Daoy (cell line): ENCODE measurements around the gene USH1G. TPM values are rescaled to one million over a fixed set of nuclear protein-coding genes. Genes with fewer than 3 reads are reported as not detected.

ENCODE experiments used
- DNase-seq: peaks from one replicate; pipeline ENCODE4 v3.0.0-alpha.2; 2015; ENCODE audit warnings: low read depth
- total RNA-seq: library from RNA; depleted of rRNA; stranded (reverse); fragments of >200 nt; shearing (Covaris generic); gene quantifications from 2 replicates; pipeline ENCODE4 v1.2.3, GENCODE V29; 2014

The USH1G gene
- total RNA-seq, 1 experiment from 2014 or later = not detected

- no peak for DNase-seq
These were observed 31.1 kb upstream of the USH1G start for GRCh38 chr17:74954115-74954514.

GRCh38 chr17:74953134-74953687, 30.2 kb upstream of the USH1G start:
- DNase-seq = no peak

- DNase-seq = no peak
These were observed 29.5 kb upstream of the USH1G start for GRCh38 chr17:74952431-74953133.

GRCh38 chr17:74951680-74952421, 28.8 kb upstream of the USH1G start:
- no peak for DNase-seq

- no peak for DNase-seq
These were observed 28.0 kb upstream of the USH1G start for GRCh38 chr17:74951065-74951464.

GRCh38 chr17:74950207-74950606, 27.2 kb upstream of the USH1G start:
- DNase-seq = no peak

- no peak for DNase-seq
These were observed 26.5 kb upstream of the USH1G start for GRCh38 chr17:74949455-74950115.

GRCh38 chr17:74947041-74947754, 24.1 kb upstream of the USH1G start:
- DNase-seq = no peak

- DNase-seq = no peak
These were observed 23.6 kb upstream of the USH1G start for GRCh38 chr17:74946641-74947040.

- no peak for DNase-seq
These were observed 22.5 kb upstream of the USH1G start for GRCh38 chr17:74945543-74945942.

GRCh38 chr17:74943808-74944522, 20.9 kb upstream of the USH1G start:
- DNase-seq = no peak

GRCh38 chr17:74941128-74941725, 18.2 kb upstream of the USH1G start:
- no peak for DNase-seq

GRCh38 chr17:74939534-74939933, 16.5 kb upstream of the USH1G start:
- DNase-seq = no peak

- DNase-seq = no peak
These were observed 15.3 kb upstream of the USH1G start for GRCh38 chr17:74938194-74938950.

GRCh38 chr17:74937064-74938051, 14.3 kb upstream of the USH1G start:
- no peak for DNase-seq

GRCh38 chr17:74936470-74936799, 13.4 kb upstream of the USH1G start:
- no peak for DNase-seq

- DNase-seq = no peak
These were observed 12.8 kb upstream of the USH1G start, which contains the start of gene OTOP3 for GRCh38 chr17:74935585-74936469. Gene OTOP3 (plus strand): TSS chr17:74935898. CDS start chr17:74935922, 24 bp downstream.

GRCh38 chr17:74935048-74935447, 12.0 kb upstream of the USH1G start:
- DNase-seq = no peak
